ENCODE results near the gene CDH23. TPM values are rescaled to one million over a fixed set of nuclear protein-coding genes. Genes with fewer than 3 reads are reported as not detected.
A peak's percentile ranks its signal among the peaks of the same experiment; 100 is the strongest.

The CDH23 gene
- total and polyA plus RNA-seq, 2 of the 8 experiments (the other 6 are each of a cell fraction or from before 2014, with no cell fraction given): 1.9 to 4.9 TPM

DNA sequence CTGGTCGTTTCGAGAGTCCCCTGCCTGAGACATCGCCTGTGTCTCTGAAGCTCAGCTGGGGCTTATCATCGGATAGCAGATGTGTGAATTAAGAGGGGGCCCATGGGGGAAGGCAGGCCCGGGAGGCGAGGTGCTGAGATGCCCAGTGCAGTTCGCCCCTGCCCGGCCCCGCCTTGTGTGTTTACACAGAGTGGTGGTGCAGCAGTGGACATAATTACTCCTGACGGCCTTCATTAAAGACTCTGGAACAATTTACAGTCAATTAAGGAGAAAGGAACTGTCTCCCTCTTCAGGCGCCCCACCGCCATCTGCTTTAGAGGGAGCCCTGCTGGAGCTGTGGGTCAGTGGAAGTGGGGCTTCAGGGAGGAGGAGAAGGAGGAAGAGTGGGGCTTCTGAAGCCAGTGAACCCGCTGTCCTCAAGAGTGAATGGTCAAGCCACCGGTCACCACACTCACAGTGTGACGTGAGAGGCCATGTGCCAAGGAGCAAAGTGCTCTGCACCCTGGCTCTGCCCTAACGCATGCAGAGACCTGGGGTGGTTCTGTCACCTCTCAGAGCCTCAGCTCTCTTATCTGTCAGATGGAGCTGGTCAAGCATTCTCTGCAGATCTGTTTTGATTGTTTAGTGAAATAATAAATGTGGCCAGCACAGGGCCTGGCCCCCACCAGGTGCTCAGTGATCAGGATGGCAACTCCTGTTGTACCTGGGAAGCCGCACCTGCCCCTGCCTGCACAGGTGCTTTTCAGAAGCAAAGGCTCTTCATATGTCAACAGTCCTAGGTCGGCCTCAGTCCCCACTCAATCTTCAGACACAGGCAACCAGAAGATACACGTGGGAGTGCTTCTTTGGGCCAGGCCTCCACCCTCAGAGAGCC is 65.6 kb downstream of the CDH23 start:
- no peak for TF ChIP-seq BACH1 (IDR thresholded peaks at IDR 0.05; ENCODE audit: low read length)
- TF ChIP-seq RAD21 (IDR thresholded peaks at IDR 0.05 in 1 of 2, conservative IDR thresholded peaks at IDR 0.05 in 1 of 2; ENCODE audit: low read depth in 2 of 2, low read length in 2 of 2): peak in 1 of 2 experiments; percentile 27; a peak in 2 of 4 replicates
- Histone ChIP-seq H3K27me3 (replicated peaks in 1 of 4; ENCODE audit: control insufficient read depth in 3 of 4, extremely low read depth in 1 of 4, insufficient read depth in 3 of 4, low read length in 3 of 4) (no peaks in the 10 kb centered on the region), H3K4ac (replicated peaks; ENCODE audit: insufficient read length, low read depth, low read length) (no peak overlapping the region), H3K79me1 (ENCODE audit: low read depth, low read length) (no peaks in the 10 kb centered on the region), H3K4me3 (ENCODE audit: extremely low read depth in 1 of 4, insufficient read depth in 2 of 4, low read depth in 3 of 4, low read length in 4 of 4) (no peak overlapping the region), H2BK15ac (ENCODE audit: low read length) (no peak overlapping the region), H2AK5ac (ENCODE audit: low read depth, low read length) (no peak overlapping the region), H2BK12ac (ENCODE audit: low read depth, low read length) (no peak overlapping the region), H3K9ac (replicated peaks in 1 of 4; ENCODE audit: extremely low read depth in 1 of 4, low read depth in 3 of 4, low read length in 3 of 4) (no peak overlapping the region), H4K5ac (ENCODE audit: insufficient read length, low read depth, low read length) (no peak overlapping the region), H3K23me2 (ENCODE audit: low read depth, low read length) (peaks cover 3% of the 10 kb centered on the region; the same call in 1 of the 2 replicates), H2BK120ac (replicated peaks; ENCODE audit: low read depth, low read length) (no peak overlapping the region), H3K4me2 (ENCODE audit: insufficient read depth in 1 of 2, low read depth in 2 of 2, low read length in 2 of 2) (no peak overlapping the region), H4K8ac (ENCODE audit: extremely low read depth, insufficient read depth, low read length) (no peak overlapping the region), H3K9me3 (ENCODE audit: insufficient read depth in 2 of 2, low read depth in 1 of 2, low read length in 1 of 2) (no peaks in the 10 kb centered on the region), H3K56ac (replicated peaks; ENCODE audit: insufficient read length, low read depth, low read length) (no peak overlapping the region), H4K20me1 (replicated peaks in 1 of 2; ENCODE audit: control insufficient read depth in 1 of 2, insufficient read depth in 2 of 2, low read length in 2 of 2) (peaks cover 2 to 3% of the 10 kb centered on the region in 2 experiments), H3K14ac (ENCODE audit: insufficient read length) (no peak overlapping the region), H3K36me3 (ENCODE audit: control insufficient read depth in 2 of 4, insufficient read depth in 4 of 4, low read length in 3 of 4) (no peaks in the 10 kb centered on the region), H3K79me2 (ENCODE audit: control insufficient read depth in 1 of 2, insufficient read depth in 2 of 2, low read length in 2 of 2) (no peaks in the 10 kb centered on the region), H4K91ac (replicated peaks; ENCODE audit: insufficient read length, low read length) (no peak overlapping the region), H2BK5ac (ENCODE audit: low read depth, low read length) (no peak overlapping the region), H3K27ac (ENCODE audit: low read depth, low read length) (no peak overlapping the region), H3K23ac (ENCODE audit: insufficient read length) (no peak overlapping the region), H2BK20ac (ENCODE audit: low read length) (no peak overlapping the region), H3K18ac (ENCODE audit: extremely low read depth, low read length) (no peak overlapping the region), H2AFZ (ENCODE audit: low read length) (no peak overlapping the region), H3K4me1 (replicated peaks in 1 of 4; ENCODE audit: control insufficient read depth in 3 of 4, insufficient read depth in 4 of 4, low read length in 3 of 4) (peaks cover 0 to 2% (median 0%) of the 10 kb centered on the region in 4 experiments; a peak in 1 of 7 replicates)
- POLR2A ChIA-PET (ENCODE audit: partially characterized antibody): no interaction called here
- no peak for DNase-seq (ENCODE audit: low read depth in 1 of 2, low spot score in 2 of 2)
- CTCF ChIA-PET (ENCODE audit: partially characterized antibody): interaction anchor here (0.6 to 1.8 kb wide), 12 partner anchors 12 to 344 kb away, joined by 3 to 6 read pairs (median 3); partner anchors contain the start of gene SLC29A3
- FAIRE-seq: no peak
- 91% methylated on average over 19 of the region's 19 CpGs; no CpG with 5 or more reads in 1 of the 2 experiments for WGBS, 2 experiments (ENCODE audit: extremely low coverage in 1 of 2, insufficient coverage in 1 of 2, insufficient read length in 1 of 2, insufficient replicate concordance in 2 of 2, low coverage in 1 of 2, low lambda C conversion rate in 2 of 2, missing lambda C conversion rate in 1 of 2)
